ENCODE measurements around the gene ZNF581. TPM values are rescaled to one million over a fixed set of nuclear protein-coding genes. Genes with fewer than 3 reads are reported as not detected.
A peak's percentile ranks its signal among the peaks of the same experiment; 100 is the strongest.

The ZNF581 gene
- total RNA-seq, 1 donor from 2014 or later: 22.2 TPM

DNA sequence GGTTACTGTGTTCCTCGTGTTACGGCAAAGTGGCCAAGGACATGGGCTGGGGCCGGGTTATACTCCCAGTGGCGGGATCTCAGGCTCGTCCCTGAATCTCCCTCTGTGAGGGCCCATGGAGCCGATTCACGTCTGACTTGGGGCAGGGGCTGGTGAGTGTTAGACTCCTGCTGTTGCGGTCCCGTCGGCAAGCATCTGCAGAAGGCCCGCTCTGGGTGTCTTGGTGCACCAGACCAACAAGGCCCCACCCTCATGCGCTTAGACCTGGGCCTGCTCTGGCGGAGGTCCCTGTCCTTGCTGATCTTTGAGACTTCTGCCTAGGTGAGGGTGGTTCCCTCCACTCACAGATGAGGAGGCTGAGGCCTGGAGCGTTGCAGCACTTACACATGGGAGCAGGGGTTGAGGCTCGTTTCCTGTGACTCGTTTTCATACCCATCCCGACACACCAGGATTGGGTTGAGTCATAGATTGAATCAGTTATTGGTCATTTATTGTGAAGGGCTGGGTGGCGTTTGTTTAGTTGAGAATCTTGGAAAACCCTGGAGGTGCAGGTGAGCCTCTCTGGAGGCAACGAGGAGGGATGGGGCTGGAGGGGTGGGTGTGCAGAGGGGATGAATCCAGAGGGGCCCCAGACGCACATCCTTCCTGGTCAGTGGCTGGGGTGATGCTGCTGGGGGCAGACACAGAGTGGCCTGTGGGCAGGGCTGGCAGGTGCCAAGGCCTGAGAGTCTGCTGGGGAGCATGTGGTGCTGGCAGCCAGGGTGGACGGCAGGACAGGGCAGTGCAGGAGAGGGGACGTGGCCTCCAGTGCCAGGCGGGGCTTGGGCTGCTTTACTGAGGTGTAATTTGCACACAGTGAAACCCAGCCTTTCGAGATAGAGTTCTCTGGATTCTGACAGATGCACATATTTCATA lies 36.2 kb downstream of the ZNF581 start:
- DNase-seq (ENCODE audit: low spot score): no peak

DNA sequence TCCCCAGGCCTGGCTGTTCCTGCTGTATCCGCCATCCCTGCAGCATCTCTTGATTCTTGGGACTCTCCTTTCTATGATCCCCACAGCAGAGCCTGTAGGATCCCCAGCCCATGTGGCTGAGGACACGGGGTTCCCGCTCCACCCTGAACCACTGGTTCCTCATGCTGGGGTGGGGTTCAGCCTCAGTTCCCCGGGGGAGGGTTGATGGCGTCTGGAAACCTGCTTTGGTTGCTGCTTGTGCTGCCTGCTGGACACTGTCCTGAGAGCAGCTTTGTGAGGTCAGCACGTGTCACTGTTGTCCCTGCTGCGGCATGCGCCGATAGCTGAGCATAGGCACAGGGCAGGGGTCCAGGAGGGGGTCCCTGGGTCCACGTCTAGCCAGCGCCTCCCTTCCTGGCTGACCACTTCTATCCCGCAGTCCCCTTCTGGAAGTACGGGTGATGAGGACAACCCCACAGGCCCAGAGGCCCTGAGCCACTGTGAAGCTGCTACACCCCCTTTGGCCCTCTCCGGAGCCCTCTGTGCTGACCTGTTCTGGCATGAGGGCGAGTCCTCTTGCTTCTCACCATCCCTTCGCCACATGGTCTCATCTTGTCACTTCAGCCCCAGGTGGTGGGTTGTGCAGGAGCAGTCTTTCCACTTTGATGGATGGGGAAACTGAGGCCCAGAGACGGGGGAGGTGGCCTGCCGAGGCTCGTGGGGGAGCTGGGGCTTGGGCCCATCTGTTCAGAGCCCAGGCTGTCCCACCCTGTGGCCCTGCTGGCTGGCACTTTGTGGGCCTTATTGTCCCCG lies 37.1 kb downstream of the ZNF581 start:
- DNase-seq (ENCODE audit: low spot score): no peak

DNA sequence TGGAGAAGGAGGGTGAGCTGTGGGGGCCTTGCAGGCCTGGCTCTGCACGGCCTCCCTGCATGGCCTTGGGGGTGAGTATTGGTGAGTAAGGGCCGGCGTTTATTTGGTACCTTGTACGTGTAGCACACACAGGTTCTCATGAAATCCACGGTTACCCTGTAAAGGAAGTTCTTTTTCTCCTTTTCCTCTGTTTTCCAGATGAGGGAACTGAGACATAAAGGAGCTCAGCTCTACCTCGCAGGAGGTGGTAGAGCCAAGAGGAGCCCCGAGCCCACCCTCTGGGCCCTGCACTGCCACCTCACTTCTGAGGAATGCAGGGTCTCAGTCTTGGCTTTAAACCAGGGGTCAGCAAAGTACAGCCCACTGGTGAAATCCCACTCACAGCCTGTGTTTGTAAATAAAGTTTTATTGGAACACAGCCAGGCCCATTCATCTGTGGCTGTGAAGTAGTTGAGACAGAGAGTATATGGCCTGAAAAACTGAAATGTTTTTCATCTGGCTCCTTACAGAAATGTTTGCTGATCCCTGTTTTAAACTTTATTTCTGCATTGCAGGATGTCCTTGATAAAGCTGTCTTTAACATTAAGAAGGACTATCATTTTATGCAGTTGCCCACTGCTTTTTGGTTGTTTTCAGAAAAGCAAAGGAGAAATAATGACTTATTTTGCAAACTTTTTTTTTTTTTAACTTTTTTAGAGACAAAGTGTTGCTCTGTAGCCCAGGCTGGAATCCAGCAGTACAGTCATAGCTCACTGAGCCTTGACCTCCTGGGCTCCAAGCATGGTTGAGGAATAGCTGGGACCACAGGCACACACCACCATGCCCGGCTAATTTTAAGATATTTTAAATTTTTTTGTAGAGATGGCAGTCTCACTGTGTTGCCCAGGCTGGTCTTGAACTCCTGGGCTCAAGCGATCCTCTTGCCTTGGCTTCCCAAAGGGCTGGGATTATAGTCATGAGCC lies 38.0 kb downstream of the ZNF581 start:
- no peak for DNase-seq (ENCODE audit: low spot score)

GRCh38 chr19:55683449-55684261 lies 40.2 kb downstream of the ZNF581 start:
- peak; percentile 79 for DNase-seq (ENCODE audit: low spot score)

DNA sequence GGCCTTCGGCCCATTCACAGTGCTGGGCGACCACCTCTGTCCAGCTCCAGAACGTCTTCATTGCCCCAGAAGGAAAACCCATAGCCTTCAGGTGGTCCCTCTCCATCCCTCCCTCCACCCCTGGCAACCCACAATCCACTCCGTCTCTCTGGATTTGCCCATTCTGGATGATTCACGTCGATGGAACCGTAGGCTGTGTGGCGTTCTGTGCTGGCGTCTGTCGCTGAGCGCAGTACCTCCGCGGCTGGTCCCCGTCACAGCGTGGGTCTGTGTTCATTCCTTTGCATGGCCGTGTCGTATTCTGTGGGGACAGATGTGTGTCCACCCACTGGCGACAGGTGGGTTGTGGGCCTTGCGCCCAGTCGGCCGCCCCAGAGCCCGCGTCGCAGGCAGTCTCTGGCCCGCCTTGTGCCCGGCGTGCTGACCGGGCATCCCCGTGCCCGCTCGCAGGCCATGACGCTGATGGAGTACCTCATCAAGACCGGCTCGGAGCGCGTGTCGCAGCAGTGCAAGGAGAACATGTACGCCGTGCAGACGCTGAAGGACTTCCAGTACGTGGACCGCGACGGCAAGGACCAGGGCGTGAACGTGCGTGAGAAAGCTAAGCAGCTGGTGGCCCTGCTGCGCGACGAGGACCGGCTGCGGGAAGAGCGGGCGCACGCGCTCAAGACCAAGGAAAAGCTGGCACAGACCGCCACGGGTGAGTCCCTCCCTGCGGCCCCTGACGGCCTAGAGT lies 41.7 kb downstream of the ZNF581 start:
- DNase-seq (ENCODE audit: low spot score): no peak

DNA sequence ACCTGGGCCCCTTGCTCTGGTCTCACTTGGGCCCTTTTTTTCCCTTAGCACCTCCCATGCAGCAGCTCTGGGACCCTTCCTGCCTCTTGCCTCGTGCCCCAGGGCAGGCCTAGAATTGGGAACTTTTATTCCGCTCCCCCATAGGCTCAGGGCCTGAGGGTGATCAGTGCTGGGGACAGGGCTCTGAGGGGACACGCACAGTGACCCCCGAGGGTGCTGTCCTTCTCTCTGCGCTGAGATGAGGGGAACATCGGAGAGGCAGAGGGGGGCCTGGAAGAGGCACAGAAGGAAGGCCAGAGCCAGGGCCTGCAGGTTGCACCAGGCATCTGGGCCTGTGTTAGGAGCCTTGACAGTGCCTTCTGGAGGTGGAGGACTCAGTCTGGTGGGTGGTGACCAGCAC lies 42.3 kb downstream of the ZNF581 start:
- no peak for DNase-seq (ENCODE audit: low spot score)

DNA sequence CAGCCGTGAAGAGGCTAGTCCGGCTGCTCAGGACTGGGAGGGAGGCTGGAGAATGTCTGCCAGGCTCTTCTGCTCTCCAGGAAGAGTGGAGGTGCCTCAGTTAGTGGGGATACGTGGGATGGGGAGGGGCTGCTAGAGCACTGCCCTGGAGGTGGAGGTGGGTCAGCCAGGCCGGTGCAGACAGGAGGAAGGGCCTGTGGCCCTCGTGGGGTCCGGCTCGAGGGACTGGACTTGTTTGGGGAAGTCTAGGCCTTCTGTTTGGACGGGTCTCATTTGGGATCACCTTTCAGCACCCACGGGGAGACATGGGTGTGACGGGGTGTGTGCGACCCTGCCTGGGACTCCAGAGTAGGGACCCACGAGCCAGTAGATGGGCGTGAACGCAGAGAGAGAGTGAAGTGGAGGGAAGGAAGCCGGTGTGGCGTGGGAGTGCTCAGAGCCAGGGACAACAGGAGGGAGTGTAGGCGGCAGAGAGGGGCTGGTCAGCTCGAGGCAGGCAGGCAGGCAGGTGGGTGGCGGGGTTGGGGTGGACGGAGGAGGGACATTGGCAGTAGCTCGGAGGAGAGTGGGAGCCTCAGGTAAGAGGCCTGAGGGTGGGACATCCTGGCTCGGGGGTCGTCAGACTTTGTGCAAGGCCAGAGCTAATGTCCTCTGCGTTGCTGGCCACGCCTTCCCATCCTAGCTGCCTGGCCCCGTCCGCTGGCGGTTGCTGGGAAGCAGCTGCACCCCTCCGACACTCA lies 43.0 kb downstream of the ZNF581 start:
- no peak for DNase-seq (ENCODE audit: low spot score)

- DNase-seq (ENCODE audit: low spot score): no peak
Measured at GRCh38 chr19:55687281-55688201, 44.1 kb downstream of the ZNF581 start.

DNA sequence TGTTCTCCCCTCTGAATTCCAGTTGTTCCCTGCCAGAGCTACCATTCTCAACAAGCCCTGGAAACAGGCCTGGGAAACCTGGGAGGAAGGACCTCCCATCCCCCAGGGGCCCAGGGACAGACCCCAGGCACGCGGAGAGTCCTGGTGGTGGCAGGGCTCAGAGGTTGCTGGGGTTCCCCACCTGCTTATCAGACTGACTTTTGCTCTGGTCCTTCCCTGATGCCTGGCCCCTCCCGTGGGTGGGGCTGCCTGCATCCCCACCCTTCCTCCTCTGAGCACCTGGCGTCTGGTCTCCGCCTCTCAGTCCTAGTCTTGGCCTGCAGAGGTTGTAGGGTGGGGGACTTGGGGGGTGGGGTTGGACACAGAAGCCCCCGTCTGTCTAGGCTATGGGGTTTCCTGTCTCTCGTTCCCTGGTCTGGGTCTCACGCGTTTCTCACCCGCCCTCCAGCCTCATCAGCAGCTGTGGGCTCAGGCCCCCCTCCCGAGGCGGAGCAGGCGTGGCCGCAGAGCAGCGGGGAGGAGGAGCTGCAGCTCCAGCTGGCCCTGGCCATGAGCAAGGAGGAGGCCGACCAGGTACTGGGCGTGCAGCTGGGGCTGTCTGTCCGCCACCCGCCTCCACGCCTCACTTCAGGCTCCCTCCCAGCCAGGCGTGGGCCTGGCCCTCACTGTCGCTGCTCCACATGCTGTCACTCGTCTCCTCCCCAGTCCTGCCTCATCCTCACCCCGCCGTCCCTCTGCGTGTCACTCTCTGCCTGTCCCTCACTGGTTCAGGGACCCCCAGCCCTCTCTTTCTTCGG lies 45.2 kb downstream of the ZNF581 start:
- peak; percentile 66 for DNase-seq (ENCODE audit: low spot score)

DNA sequence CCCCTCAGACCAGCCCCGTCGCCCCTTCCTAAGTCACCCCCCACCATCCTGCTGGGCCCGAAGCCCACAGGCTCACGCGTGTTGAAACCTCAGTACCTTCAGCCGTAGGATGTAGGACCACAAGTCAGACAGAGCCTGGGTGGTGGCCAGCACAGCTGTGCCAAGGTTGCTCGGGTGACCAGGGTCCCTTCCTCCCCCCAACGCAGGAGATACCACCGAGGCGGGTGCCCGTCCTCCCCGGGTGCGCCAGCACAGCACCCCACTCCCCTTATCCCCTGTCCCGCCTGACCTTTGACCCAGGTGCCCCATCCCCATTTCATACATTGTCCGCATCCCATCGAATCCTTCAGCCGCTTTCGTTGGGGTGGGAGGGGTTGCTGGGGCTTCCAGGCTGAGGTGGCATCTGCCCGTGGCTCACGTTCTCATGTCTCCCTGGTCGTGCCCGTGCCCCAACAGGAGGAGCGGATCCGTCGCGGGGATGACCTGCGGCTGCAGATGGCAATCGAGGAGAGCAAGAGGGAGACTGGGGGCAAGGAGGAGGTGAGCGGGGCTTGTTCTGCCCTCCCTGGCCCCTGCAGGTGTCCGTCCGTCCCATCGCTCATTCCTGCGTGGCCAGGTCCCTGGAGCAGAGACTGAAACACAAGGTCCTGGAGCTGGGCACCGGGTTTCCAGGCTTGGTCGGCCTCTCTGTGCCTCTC lies 46.1 kb downstream of the ZNF581 start:
- DNase-seq (ENCODE audit: low spot score): no peak

DNA sequence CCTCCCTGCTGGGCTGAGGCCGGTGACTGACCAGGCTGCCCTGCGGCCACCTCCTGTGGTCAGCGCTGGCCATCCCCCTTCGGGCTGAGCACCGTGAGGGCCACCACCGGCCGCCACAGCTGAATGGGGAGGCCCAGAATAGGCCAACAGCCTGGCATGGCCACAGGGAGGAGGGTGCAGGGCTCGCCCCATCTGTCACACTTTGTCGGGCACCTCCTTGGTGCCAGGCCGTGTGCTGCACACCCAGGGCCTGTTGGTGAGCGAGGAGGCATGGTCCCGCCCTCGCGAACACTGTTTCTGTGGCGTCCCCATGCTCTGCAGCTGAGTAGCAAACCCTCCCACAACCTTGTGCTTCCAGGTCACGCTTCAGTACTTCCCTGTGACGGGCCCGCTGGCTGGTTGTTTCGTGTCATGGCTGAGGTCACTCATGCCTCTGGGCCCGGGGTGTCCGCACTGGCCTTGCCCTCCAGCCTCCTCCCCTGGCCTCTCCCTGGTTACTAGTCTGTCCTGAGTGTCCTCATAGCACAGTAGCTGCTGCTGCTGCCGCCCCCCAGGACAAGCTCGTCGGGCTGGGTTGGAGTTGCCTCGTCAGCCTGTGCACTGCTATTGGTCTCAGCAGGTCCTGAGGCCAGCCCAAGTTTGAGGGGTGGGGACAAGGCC lies 46.8 kb downstream of the ZNF581 start:
- DNase-seq (ENCODE audit: low spot score): no peak

DNA sequence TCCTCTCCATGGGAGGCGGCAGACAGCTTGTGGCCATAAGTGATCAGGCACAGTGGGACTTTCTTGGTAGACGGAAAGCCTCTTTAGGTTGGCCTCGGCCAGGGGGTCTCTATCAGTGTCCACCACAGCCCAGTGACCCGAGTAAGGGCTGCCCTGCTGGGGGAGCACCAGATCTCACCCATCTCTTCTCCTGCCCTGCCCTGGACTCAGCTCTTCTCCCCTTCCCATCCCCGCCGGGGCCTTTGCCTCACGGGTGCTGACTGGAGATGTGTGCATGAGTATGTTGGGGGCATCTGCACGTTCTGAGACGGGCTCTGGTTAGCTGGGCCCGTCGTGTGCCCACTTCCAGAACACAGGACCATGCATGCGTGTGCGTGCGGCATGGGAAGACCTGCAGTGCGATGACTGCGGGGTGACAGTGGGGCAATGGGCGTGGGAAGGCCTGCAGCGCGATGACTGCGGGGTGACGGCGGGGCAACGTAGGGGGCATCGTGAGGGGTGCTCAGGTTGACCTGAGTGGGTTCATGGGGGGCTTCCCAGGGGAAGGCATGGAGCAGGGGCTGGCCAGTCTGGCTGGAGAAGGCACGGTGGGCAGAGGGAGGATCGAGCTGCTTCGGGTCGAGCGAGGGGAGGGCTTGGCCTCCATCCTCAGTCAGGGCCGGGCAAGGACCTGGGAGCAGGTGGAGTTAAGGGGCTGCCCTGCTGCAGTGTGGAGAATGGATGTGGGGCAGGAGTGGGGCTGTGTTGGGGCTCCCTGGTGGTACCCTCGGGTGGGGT lies 47.5 kb downstream of the ZNF581 start:
- no peak for DNase-seq (ENCODE audit: low spot score)

GRCh38 chr19:55691561-55692481 lies 48.4 kb downstream of the ZNF581 start:
- DNase-seq (ENCODE audit: low spot score): no peak

DNA sequence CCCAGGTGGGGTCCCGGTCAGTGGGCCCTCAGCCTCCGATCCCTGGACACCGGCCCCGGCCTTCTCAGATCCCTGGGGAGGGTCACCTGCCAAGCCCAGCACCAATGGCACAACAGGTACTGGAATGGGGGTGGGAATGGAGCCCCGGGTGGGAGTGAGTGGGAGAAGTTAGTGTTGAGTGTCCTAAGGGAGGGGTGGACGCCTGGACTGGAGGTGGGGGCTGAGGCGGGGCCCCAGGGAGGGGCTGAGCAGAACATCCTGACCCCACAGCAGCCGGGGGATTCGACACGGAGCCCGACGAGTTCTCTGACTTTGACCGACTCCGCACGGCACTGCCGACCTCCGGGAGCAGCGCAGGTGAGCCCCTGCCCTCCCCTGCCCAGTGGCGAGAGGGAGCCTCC lies 49.2 kb downstream of the ZNF581 start:
- no peak for DNase-seq (ENCODE audit: low spot score)

Data from mucosa of gallbladder (tissue), 1 donor.